HG03354 (cell line): ENCODE results near the gene XPO4.
A peak's percentile ranks its signal among the peaks of the same experiment; 100 is the strongest.
"Not testable (repeated sequence)": the region's sequence is repeated elsewhere in the genome, so short reads cannot be mapped to it uniquely, and the experiment has no call there.

Source experiments
- ATAC-seq: cut with Tn5 transposase; IDR thresholded peaks from one replicate; pipeline ENCODE4 v1.9.1; 2021; ENCODE audit warnings: mild to moderate bottlenecking; ENCODE audit not compliant: unreplicated experiment, poor library complexity, severe bottlenecking

XPO4 gene

DNA sequence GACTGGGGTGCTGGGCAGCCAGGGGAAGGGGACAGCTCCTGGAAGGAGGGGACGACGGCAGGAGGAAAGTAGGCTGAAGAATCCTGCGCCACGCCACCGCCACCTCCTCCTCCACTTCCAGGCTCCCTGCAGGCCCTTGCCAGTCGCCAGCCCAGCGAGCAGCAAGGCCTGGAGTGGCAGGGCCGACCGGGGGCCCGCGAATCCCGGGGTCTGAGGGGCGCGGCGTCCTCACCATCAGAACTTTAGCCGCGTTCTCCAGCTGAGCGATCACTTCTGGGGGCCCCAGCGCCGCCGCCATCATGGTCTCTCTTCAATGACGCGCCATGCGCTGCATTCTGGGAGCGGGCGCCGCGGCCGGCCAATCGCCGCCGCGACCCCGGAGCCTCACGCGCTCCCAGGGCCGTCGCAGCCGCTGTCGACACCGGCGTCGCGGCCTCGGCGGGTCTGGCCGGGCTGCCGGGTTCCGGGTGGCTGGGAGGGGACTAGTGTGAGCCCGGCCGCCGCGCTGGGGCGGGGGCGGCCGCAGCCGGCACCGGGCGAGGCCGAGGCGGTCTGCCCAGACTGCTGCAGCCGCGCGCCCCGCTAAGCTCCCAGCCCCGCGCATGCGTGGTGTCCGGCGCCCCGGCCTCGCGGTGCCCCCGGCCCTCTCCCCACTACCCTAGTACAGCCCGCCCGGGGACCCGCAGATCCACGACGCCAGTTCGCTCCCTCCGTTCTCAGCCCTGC, at the start of gene XPO4:
XPO4 (minus strand) TSS at position 309 of the 726 bp plus-strand sequence; CDS start at position 301, 8 bp downstream.
- peak; percentile 96 for ATAC-seq

GRCh38 chr13:20948001-20948400, 45.5 kb upstream of the XPO4 start:
- not testable (repeated sequence) for ATAC-seq

- no peak for ATAC-seq
These were observed 43.4 kb upstream of the XPO4 start for GRCh38 chr13:20945952-20946383.

GRCh38 chr13:20942938-20943559, 40.5 kb upstream of the XPO4 start:
- no peak for ATAC-seq

DNA sequence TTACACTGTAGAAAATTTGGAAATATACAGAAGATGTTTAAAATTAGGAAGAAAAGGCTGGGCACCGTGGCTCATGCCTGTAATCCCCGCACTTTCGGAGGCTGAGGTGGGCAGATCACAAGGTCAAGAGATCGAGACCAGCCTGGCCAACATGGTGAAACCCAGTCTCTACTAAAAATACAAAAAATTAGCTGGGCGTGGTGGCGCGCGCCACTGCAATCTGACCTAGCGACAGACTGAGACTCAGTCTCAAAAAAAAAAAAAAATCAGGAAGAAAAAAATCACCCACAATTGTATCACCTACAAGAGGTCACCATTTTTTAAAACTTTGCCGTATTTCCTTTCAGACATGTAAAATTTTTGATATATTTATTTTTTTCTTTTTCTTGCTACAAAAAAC, 38.0 kb upstream of the XPO4 start:
- not testable (repeated sequence) for ATAC-seq

DNA sequence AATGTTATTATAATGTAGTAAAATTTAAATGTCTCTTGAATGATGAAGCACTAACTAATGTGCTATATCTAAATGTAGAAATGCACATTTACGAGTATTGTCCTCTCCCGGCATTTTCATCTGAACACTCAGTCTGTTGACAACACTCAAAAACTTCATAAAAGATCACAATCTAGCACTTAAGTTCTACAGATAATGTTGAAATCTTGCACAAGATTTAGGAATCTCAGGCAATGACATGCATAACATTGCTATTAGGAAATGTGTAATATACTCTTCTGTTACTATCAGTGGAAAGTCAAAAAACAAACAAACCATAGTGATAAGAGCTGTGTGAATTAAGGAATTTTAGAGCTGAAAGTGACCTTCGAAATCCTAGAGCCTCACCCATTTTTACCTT, 37.5 kb upstream of the XPO4 start:
- no peak for ATAC-seq

- ATAC-seq = no peak
These were observed 37.1 kb upstream of the XPO4 start for GRCh38 chr13:20939662-20940061.

- ATAC-seq = no peak
These were observed 35.8 kb upstream of the XPO4 start for GRCh38 chr13:20938302-20938701.

DNA sequence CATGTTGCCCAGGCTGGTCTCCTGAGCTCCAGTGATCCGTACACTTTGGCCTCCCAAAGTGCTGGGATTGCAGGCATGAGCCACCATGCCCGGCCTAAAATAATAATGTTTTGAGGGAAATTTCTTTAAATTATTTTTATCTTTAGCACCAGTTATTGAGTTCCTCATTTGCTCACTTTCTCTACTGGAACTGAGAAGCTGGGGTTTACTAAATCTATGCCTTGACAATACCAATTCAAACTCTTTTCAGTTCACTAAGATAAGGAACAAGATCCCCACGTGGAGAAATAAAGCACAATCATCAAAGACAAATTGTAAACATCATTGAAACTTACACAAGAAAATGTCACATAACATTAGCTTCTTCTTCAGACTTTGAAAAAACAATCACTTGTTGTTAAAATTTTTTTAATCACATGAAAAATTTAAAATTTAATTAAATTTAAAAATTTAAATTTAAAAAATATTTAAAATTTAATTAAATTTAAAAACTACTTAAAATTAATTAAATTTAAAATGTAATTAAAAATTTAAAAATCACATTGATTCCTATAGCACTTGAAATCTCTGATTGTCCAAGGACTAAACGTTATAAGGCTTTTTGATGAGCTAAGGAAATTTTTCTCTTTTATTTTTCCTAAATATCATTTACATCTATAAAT, 25.2 kb upstream of the XPO4 start:
- no peak for ATAC-seq

- ATAC-seq = not testable (repeated sequence)
These were observed 22.8 kb upstream of the XPO4 start for GRCh38 chr13:20925395-20925790.

DNA sequence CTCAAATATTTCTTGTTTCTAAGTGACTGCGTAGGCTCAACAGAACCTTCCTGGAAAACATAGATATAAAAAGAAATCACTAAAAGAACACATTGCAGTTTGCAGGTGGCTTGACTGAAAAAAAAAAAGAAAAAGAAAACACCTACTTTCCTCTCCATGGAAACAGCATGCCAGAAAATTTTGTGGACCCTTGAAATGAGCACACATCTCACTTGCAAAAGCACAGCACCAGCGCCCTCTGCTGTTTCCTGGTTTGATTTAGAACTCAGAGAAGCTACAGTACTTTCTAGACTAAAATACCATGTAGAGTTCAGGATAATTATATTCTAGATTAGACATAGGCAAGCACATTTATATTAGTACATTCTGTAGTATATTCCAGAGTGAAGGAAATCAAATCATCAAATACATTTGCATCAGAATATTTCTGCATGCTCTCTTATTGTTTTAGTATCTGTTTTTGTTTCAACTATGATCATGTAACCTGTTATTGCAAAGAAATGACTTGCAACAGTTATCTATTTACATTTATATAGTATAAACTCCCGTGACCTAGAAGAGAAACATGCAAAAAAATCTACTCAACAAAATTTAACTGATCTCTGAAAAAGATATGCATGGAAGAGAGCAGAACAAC, 22.3 kb upstream of the XPO4 start:
- no peak for ATAC-seq

DNA sequence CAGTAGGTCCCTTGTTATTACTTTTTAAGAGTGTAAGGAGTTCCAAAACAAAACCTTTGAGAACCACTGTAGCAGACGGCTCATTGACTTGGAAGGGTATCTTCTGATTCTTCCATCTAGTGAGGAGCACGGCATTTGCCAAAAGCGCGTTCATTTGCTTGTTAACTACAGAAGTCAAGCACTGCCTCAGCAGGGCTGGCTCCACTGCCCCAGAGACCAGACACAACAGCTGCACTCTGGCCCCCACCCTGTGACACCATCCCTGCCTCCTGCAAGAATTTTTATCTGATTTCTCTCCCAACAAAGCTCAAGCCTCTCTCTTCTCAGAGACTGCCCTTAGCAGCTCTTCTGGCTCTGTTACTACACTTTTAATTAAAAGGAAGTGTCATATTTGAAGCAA, 20.7 kb upstream of the XPO4 start:
- no peak for ATAC-seq

DNA sequence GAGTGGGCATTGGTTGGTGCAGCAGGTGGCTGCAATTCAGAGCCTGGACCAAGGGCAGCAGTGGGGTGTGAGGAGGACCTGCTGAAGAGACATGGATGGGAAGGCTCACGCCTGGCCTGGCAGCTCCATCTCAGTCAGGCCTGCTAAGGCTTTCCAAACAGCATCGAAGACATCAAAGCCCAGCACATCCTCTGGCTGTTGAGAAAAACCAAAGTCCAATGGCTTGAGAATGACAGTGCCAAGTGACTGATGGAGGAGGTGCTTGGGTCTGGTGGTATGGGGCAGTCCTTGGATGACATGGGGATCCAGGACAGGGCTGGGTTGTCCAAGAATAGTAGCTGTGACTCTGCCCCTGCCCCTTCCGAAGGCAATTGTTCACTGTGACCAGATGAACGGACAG, 19.0 kb upstream of the XPO4 start:
- ATAC-seq = no peak

DNA sequence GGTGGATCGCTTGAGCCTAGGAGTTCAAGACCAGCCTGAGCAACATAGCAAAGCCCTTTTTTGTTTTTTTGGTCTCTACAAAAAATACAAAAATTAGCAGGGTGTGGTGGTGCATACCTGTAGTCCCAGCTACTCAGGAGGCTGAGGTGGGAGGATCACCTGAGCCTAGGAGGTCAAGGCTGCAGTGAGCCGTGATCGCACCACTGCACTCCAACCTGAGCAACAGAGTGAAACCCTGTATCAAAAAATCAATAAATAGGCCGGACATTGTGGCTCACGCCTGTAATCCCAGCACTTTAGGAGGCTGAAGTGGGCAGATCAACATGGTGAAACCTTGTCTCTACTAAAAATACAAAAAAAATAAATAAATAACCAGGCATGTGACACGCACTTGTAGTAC, 13.1 kb upstream of the XPO4 start:
- not testable (repeated sequence) for ATAC-seq

GRCh38 chr13:20911037-20911436, 8.5 kb upstream of the XPO4 start:
- no peak for ATAC-seq

DNA sequence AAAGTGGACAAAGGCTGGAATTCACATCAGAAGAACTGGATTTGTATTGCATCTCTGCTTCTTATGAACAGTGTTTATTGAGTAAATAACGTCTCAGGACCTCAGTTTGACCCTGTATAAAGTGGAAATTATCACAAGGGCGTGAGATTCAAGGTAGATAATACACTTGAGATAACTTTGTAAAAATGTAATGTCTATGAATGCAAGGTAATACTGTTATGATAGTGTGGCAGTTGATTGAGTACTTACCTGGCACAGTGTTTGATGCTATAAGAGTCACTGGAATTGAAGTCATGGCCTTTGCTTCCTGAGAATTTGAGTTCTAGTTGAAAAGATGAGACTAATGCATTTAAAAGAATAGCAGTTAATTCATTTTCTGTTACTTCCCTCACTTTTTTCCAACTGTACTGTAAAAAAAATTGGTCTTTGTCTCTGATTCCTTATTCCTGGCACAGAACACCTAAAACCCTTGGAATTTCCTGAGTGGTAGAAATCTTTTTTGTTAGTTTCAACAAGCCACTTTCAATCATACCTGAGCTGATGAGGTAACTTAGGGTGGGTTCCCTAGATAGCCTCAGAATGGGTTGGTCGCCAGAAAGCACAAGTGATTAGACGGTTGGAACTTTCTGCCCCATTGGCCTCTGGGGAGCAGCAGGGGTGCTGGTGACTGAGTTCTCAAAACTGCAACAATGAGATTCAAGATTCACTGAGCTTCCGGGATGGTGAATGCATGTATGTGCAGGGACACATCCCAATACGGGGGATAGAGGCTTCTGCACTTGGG, 6.4 kb upstream of the XPO4 start:
- no peak for ATAC-seq

DNA sequence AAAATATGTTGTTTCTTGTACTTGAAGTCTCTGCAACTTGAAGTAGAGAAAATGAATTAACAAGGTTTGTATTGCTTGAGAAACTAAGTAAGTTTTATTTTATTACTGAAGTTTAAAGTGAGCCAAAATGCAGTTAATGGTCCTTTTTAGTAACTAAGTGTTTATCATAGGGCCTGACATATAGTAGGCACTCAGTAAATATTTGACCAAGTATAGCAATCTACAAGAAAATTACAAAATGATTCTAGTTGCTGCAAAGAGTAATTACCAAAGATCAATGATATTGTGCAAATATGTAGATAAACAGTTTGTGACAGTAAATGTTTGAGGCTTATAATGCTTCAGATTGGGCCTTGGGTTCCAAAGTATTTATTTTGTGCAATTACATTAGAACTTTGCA, 2.4 kb upstream of the XPO4 start:
- no peak for ATAC-seq

- no peak for ATAC-seq
These were observed 574 bp upstream of the XPO4 start for GRCh38 chr13:20903164-20903475.

DNA sequence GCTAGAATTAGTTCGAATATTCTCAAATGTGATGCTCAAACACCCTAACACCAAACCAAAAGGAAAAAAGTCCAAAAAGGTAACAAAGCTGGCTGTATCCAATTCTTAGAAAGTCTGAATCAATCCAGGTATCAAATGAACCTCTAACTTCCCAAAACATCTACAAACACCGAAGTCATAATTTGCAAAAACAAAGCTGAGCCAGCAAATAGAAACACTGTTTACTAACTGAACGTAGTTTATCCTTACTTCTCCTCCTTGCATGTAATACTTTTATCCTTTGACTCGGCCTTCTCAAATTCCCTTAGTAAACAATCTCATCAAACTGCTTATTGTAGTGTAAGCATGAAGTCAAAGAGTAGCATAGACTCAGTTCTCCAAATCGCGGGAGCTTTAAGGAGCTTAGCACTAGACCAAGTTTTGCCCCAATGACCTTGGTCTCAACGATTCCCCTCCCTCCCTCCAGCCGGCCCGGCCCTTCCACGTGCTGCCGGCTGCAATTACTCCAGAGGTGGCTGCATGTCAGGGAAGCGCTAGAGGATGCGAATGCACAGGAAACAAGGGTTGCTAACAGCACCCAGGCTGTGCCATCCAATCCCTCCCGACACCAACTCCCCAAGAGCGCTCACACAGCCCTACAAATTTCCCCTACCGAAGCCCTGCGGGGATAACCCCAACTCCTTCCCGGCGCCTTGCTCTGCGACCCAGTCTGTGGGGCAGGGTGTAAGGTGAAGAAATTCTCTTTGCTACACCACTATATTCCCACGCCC, 693 bp downstream of the XPO4 start:
- ATAC-seq = peak; percentile 38
